ENCODE data around the gene PDLIM4.

The PDLIM4 gene

GRCh38 chr5:132257131-132258101 lies at the start of gene PDLIM4:
Gene PDLIM4 (plus strand): TSS chr5:132257696. CDS start chr5:132257735, 39 bp downstream.
- 0 out of 2 replicates have a peak within 1 kb of the TSS, but pooled peaks have one; percentile 3 for H3K9ac ChIP-seq (ENCODE audit: low read depth, low read length)
- H3K9me3 ChIP-seq (ENCODE audit: control insufficient read depth, insufficient read depth, low read length): no peaks in the 10 kb centered on the region
- peak within 1 kb of the TSS; percentile 65 for H3K4me3 ChIP-seq (ENCODE audit: low read depth, low read length)
- H3K27me3 ChIP-seq (ENCODE audit: control insufficient read depth, insufficient read depth, low read length): peaks cover 24% of the 10 kb centered on the region
- H3K36me3 ChIP-seq (ENCODE audit: control insufficient read depth, insufficient read depth, low read length): no peaks in the 10 kb centered on the region
- H3K27ac ChIP-seq (ENCODE audit: low read depth, low read length): no peak within 1 kb of the TSS
- H3K4me1 ChIP-seq (ENCODE audit: control insufficient read depth, insufficient read depth, low read length): peaks cover 16% of the 10 kb centered on the region

GRCh38 chr5:132207778-132208177 lies 49.7 kb upstream of the PDLIM4 start:
- Histone ChIP-seq H3K36me3 (ENCODE audit: control insufficient read depth, insufficient read depth, low read length) (no peaks in the 10 kb centered on the region; the same call in 1 of the 2 replicates), H3K27ac (ENCODE audit: low read depth, low read length) (no peak overlapping the region)

DNA sequence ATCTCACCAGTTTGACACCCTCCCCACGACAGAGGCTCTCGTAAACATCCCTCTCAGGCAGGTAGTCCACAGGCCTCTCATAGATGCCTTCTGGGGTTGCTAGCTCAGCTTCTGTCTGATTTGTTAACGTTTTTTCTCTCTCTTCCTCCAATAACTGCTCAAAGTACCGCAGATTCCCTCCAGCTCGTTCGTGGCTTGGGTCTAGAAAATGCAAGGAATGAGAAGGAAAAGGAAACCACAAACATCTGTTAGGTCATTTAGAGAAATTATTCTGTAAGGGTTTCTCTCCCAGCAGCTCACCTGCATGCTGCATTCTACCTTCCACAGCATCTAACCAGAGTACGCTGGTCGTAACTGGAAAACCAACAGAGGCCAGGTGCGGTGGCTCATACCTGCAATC lies 48.4 kb upstream of the PDLIM4 start:
- Histone ChIP-seq H3K27me3 (ENCODE audit: control insufficient read depth, insufficient read depth, low read length) (no peaks in the 10 kb centered on the region), H3K9ac (ENCODE audit: low read depth, low read length) (no peak overlapping the region), H3K27ac (ENCODE audit: low read depth, low read length) (no peak overlapping the region), H3K36me3 (ENCODE audit: control insufficient read depth, insufficient read depth, low read length) (no peaks in the 10 kb centered on the region; the same call in 1 of the 2 replicates), H3K9me3 (ENCODE audit: control insufficient read depth, insufficient read depth, low read length) (no peaks in the 10 kb centered on the region), H3K4me3 (ENCODE audit: low read depth, low read length) (no peak overlapping the region), H3K4me1 (ENCODE audit: control insufficient read depth, insufficient read depth, low read length) (peaks cover 7% of the 10 kb centered on the region; the same call in 1 of the 2 replicates)

More at GRCh38 chr5:132207778-132208177, 49.7 kb upstream of the PDLIM4 start:
- Histone ChIP-seq H3K9ac (ENCODE audit: low read depth, low read length) (no peak overlapping the region), H3K4me3 (ENCODE audit: low read depth, low read length) (no peak overlapping the region), H3K27me3 (ENCODE audit: control insufficient read depth, insufficient read depth, low read length) (no peaks in the 10 kb centered on the region), H3K9me3 (ENCODE audit: control insufficient read depth, insufficient read depth, low read length) (no peaks in the 10 kb centered on the region), H3K4me1 (ENCODE audit: control insufficient read depth, insufficient read depth, low read length) (peaks cover 7% of the 10 kb centered on the region; the same call in 1 of the 2 replicates)

DNA sequence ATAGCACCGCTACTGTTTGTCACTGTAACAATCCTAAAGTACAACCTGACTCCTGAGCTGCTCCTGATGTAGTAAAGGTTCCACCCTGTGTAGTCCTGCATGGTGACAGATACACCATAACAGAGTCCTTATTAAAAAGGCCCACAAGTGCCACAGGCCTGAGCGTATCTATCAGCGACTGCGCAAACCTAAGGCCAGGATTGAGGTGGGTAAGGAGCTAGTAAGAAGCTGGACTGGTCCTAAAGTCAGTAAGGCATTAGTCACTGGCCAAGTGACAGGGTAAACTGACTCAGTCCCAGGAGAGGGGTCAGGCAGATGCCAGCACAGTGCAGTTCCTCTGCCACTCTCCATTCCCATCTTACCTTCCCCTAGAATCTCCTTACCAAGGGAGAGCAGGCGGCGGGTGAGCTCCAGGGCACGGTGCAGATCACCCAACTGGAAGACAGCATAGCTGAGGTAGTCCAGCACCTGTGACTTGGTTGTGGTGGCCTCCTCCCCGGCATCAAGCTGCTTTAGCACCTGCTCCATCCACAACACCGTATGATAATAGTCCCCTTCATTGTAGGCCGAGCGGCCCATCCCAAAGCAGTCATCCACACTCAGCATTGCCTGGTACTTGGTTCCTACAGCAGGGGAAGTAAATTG lies 47.5 kb upstream of the PDLIM4 start:
- Histone ChIP-seq H3K4me1 (ENCODE audit: control insufficient read depth, insufficient read depth, low read length) (peaks cover 7% of the 10 kb centered on the region; the same call in 1 of the 2 replicates), H3K9me3 (ENCODE audit: control insufficient read depth, insufficient read depth, low read length) (no peaks in the 10 kb centered on the region), H3K4me3 (ENCODE audit: low read depth, low read length) (no peak overlapping the region), H3K27me3 (ENCODE audit: control insufficient read depth, insufficient read depth, low read length) (no peaks in the 10 kb centered on the region), H3K9ac (ENCODE audit: low read depth, low read length) (no peak overlapping the region), H3K36me3 (ENCODE audit: control insufficient read depth, insufficient read depth, low read length) (no peaks in the 10 kb centered on the region; the same call in 1 of the 2 replicates), H3K27ac (ENCODE audit: low read depth, low read length) (no peak overlapping the region)

DNA sequence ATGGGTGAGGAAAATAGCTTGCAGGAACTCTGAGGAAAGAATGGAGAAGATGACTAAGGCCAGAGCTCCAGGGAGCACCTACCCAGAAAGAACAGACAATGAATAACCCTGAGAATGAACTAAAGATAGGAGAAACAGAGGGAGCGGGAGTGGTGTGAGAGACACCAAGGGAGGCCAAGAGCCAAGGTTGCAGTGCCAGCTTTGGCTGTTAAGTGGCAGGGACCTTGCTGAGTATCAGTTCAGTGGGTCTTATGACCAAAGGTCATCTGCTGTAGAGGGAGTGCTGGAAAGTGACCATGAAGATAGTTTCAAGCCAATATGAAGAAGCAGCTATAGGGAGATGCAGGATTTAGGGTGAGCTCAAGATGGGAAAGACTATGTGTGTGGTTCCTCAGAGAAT lies 46.6 kb upstream of the PDLIM4 start:
- no peak overlapping the region for H3K27ac ChIP-seq (ENCODE audit: low read depth, low read length)
- no peak overlapping the region for H3K9ac ChIP-seq (ENCODE audit: low read depth, low read length)
- peaks cover 7% of the 10 kb centered on the region; the same call in 1 of the 2 replicates for H3K4me1 ChIP-seq (ENCODE audit: control insufficient read depth, insufficient read depth, low read length)
- no peaks in the 10 kb centered on the region for H3K9me3 ChIP-seq (ENCODE audit: control insufficient read depth, insufficient read depth, low read length)
- H3K4me3 ChIP-seq (ENCODE audit: low read depth, low read length): no peak overlapping the region
- H3K27me3 ChIP-seq (ENCODE audit: control insufficient read depth, insufficient read depth, low read length): no peaks in the 10 kb centered on the region
- H3K36me3 ChIP-seq (ENCODE audit: control insufficient read depth, insufficient read depth, low read length): no peaks in the 10 kb centered on the region; the same call in 1 of the 2 replicates

DNA sequence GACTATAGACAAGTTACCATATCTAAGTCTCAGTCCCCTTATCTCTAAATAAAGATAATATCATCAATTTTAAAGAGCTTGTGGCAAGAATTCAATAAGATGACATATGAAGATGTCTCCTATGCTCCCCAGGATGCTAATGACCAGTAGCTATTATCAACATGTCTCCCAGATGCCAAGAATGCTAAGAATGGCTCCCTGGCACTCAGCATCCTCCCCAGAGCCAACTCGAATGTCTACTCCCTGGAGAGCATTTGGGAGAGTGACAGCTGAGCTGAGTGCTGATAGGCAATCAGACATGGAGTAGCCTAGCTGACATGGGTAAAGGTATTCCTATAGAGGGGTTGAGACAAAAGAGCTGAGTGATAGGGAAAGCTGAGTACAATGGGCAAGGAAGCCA lies 45.7 kb upstream of the PDLIM4 start:
- Histone ChIP-seq H3K36me3 (ENCODE audit: control insufficient read depth, insufficient read depth, low read length) (no peaks in the 10 kb centered on the region; the same call in 1 of the 2 replicates), H3K4me1 (ENCODE audit: control insufficient read depth, insufficient read depth, low read length) (peaks cover 7% of the 10 kb centered on the region; the same call in 1 of the 2 replicates), H3K9me3 (ENCODE audit: control insufficient read depth, insufficient read depth, low read length) (no peaks in the 10 kb centered on the region), H3K27me3 (ENCODE audit: control insufficient read depth, insufficient read depth, low read length) (no peaks in the 10 kb centered on the region), H3K4me3 (ENCODE audit: low read depth, low read length) (no peak overlapping the region), H3K27ac (ENCODE audit: low read depth, low read length) (no peak overlapping the region), H3K9ac (ENCODE audit: low read depth, low read length) (no peak overlapping the region)

- H3K27me3 ChIP-seq (ENCODE audit: control insufficient read depth, insufficient read depth, low read length): no peaks in the 10 kb centered on the region
- no peaks in the 10 kb centered on the region; the same call in 1 of the 2 replicates for H3K36me3 ChIP-seq (ENCODE audit: control insufficient read depth, insufficient read depth, low read length)
- no peaks in the 10 kb centered on the region for H3K9me3 ChIP-seq (ENCODE audit: control insufficient read depth, insufficient read depth, low read length)
- H3K4me1 ChIP-seq (ENCODE audit: control insufficient read depth, insufficient read depth, low read length): no peaks in the 10 kb centered on the region
- no peak overlapping the region for H3K4me3 ChIP-seq (ENCODE audit: low read depth, low read length)
- H3K9ac ChIP-seq (ENCODE audit: low read depth, low read length): no peak overlapping the region
- no peak overlapping the region for H3K27ac ChIP-seq (ENCODE audit: low read depth, low read length)
Observed at GRCh38 chr5:132213666-132214065, 43.8 kb upstream of the PDLIM4 start.

- no peak overlapping the region for H3K4me3 ChIP-seq (ENCODE audit: low read depth, low read length)
- H3K9me3 ChIP-seq (ENCODE audit: control insufficient read depth, insufficient read depth, low read length): no peaks in the 10 kb centered on the region
- H3K4me1 ChIP-seq (ENCODE audit: control insufficient read depth, insufficient read depth, low read length): no peaks in the 10 kb centered on the region
- no peaks in the 10 kb centered on the region for H3K27me3 ChIP-seq (ENCODE audit: control insufficient read depth, insufficient read depth, low read length)
- no peak overlapping the region for H3K27ac ChIP-seq (ENCODE audit: low read depth, low read length)
- no peak overlapping the region for H3K9ac ChIP-seq (ENCODE audit: low read depth, low read length)
- no peaks in the 10 kb centered on the region; the same call in 1 of the 2 replicates for H3K36me3 ChIP-seq (ENCODE audit: control insufficient read depth, insufficient read depth, low read length)
Observed at GRCh38 chr5:132214491-132214890, 43.0 kb upstream of the PDLIM4 start.

DNA sequence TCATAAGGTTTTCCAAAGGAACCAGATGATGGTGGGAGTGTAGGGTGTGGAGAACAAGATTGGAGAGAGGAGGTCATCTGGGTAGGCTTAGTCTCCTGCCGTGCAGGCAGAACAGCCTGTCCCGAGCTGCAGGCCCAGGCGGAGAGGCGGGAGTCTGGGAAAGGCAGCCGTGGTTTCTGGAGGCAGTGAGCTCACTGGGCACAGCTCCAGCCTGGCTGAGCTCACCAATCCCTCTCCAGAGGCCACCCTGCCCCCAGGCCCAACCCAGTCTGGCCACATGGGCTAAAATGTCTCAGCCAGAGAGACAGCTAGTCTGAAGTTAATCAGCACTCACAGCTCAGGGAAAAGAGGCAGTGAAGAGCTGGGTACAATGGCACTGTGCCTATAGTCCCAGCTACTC lies 42.2 kb upstream of the PDLIM4 start:
- no peak overlapping the region for H3K4me3 ChIP-seq (ENCODE audit: low read depth, low read length)
- H3K9me3 ChIP-seq (ENCODE audit: control insufficient read depth, insufficient read depth, low read length): no peaks in the 10 kb centered on the region
- no peak overlapping the region for H3K9ac ChIP-seq (ENCODE audit: low read depth, low read length)
- no peaks in the 10 kb centered on the region for H3K4me1 ChIP-seq (ENCODE audit: control insufficient read depth, insufficient read depth, low read length)
- no peaks in the 10 kb centered on the region for H3K27me3 ChIP-seq (ENCODE audit: control insufficient read depth, insufficient read depth, low read length)
- H3K27ac ChIP-seq (ENCODE audit: low read depth, low read length): no peak overlapping the region
- H3K36me3 ChIP-seq (ENCODE audit: control insufficient read depth, insufficient read depth, low read length): no peaks in the 10 kb centered on the region; the same call in 1 of the 2 replicates

GRCh38 chr5:132218321-132218720 lies 39.2 kb upstream of the PDLIM4 start:
- Histone ChIP-seq H3K9ac (ENCODE audit: low read depth, low read length) (no peak overlapping the region), H3K4me3 (ENCODE audit: low read depth, low read length) (no peak overlapping the region), H3K9me3 (ENCODE audit: control insufficient read depth, insufficient read depth, low read length) (no peaks in the 10 kb centered on the region), H3K27ac (ENCODE audit: low read depth, low read length) (no peak overlapping the region), H3K4me1 (ENCODE audit: control insufficient read depth, insufficient read depth, low read length) (no peaks in the 10 kb centered on the region), H3K27me3 (ENCODE audit: control insufficient read depth, insufficient read depth, low read length) (no peaks in the 10 kb centered on the region), H3K36me3 (ENCODE audit: control insufficient read depth, insufficient read depth, low read length) (no peaks in the 10 kb centered on the region)

Measured in HUES48 (cell line).